Hepatocyte (in vitro differentiated cells): ENCODE data around the gene CYTH2. TPM values are rescaled to one million over a fixed set of nuclear protein-coding genes. Genes with fewer than 3 reads are reported as not detected.

Source experiments
- DNase-seq: peaks from one replicate; pipeline ENCODE4 v3.0.0-alpha.2; 2016; ENCODE audit warnings: low spot score
- H2AFZ ChIP-seq: fragments of 200-600 bp; sonication (generic); 2 replicates; pipeline ENCODE4 v1.6.0; 2016; ENCODE audit warnings: antibody characterized with exemption, mild to moderate bottlenecking
- H3K27ac ChIP-seq: fragments of 200-600 bp; sonication (generic); 2 replicates; pipeline ENCODE4 v1.5.1; 2016; ENCODE audit warnings: mild to moderate bottlenecking
- H3K27me3 ChIP-seq: fragments of 200-600 bp; sonication (generic); 2 replicates; pipeline ENCODE4 v1.6.1; 2016
- H3K36me3 ChIP-seq: fragments of 200-600 bp; sonication (generic); replicated peaks from 2 replicates; pipeline ENCODE4 v1.5.1; 2016; ENCODE audit warnings: low read depth; ENCODE audit not compliant: insufficient read depth
- H3K4me1 ChIP-seq: fragments of 200-600 bp; sonication (generic); 2 replicates; pipeline ENCODE4 v1.5.1; 2016; ENCODE audit warnings: mild to moderate bottlenecking, moderate library complexity; ENCODE audit not compliant: insufficient read depth
- H3K4me2 ChIP-seq: fragments of 200-600 bp; sonication (generic); 2 replicates; pipeline ENCODE4 v1.6.0; 2016
- H3K4me3 ChIP-seq: fragments of 200-600 bp; sonication (generic); 2 replicates; pipeline ENCODE4 v1.5.1; 2016; ENCODE audit warnings: mild to moderate bottlenecking
- H3K79me2 ChIP-seq: fragments of 200-600 bp; sonication (generic); 2 replicates; pipeline ENCODE4 v1.6.0; 2017; ENCODE audit warnings: mild to moderate bottlenecking
- H3K9me2 ChIP-seq: fragments of 200-600 bp; sonication (generic); replicated peaks from 2 replicates; pipeline ENCODE4 v1.6.0; 2017; ENCODE audit warnings: mild to moderate bottlenecking; ENCODE audit not compliant: insufficient read depth
- H3K9me3 ChIP-seq: fragments of 200-600 bp; sonication (generic); 2 replicates; pipeline ENCODE4 v1.5.1; 2016; ENCODE audit warnings: low read depth, mild to moderate bottlenecking
- H4K20me1 ChIP-seq: fragments of 200-600 bp; sonication (generic); 2 replicates; pipeline ENCODE4 v1.6.0; 2016; ENCODE audit warnings: mild to moderate bottlenecking; ENCODE audit not compliant: insufficient read depth, poor library complexity, severe bottlenecking
- CTCF ChIP-seq: fragments of 200-600 bp; sonication (generic); IDR thresholded peaks from 2 replicates; pipeline ENCODE4 v1.5.1; 2016; ENCODE audit warnings: antibody characterized with exemption, mild to moderate bottlenecking; ENCODE audit not compliant: poor library complexity
- EZH2 ChIP-seq: fragments of 200-600 bp; sonication (generic); IDR thresholded peaks from 2 replicates; pipeline ENCODE4 v1.6.1; 2016; ENCODE audit warnings: antibody characterized with exemption, mild to moderate bottlenecking, borderline replicate concordance
- EZH2phosphoT487 ChIP-seq: fragments of 200-600 bp; sonication (generic); IDR thresholded peaks from one replicate; pipeline ENCODE4 v1.6.1; 2018; ENCODE audit warnings: antibody characterized with exemption, mild to moderate bottlenecking, low read depth, moderate library complexity; ENCODE audit not compliant: unreplicated experiment, severe bottlenecking
- WGBS: methylation state at CpG from one replicate; pipeline ENCODE4 v1.1.6; 2016; ENCODE audit warnings: low lambda C conversion rate; ENCODE audit errors: missing lambda C conversion rate; 5-methylcytosine and 5-hydroxymethylcytosine counted together
- polyA plus RNA-seq: library from polyadenylated mRNA; unstranded; fragments of >200 nt; fragmentation: Nextera tagmentation; extraction: Ambion mirVana; gene quantifications from 2 replicates; pipeline ENCODE4 v1.2.1, GENCODE V29; 2016
- total RNA-seq: library from RNA; depleted of rRNA; stranded (reverse); fragments of >200 nt; gene quantifications from 2 replicates; pipeline ENCODE4 v1.2.3, GENCODE V29; 2014

Gene CYTH2
- total and polyA plus RNA-seq, 2 experiments from 2014 or later = 63.1 to 80.1 TPM

- Histone ChIP-seq H3K27ac (no peak overlapping the region), H3K79me2 (peaks cover 7% of the 10 kb centered on the region), H4K20me1 (no peaks in the 10 kb centered on the region), H3K4me1 (peaks cover 14% of the 10 kb centered on the region), H2AFZ (no peak overlapping the region), H3K27me3 (no peaks in the 10 kb centered on the region), H3K9me2 (no peaks in the 10 kb centered on the region), H3K4me2 (peak overlapping the region; percentile 65), H3K36me3 (no peaks in the 10 kb centered on the region), H3K4me3 (no peak overlapping the region), H3K9me3 (no peaks in the 10 kb centered on the region)
- TF ChIP-seq EZH2 (no peak), CTCF (no peak), EZH2phosphoT487 (no peak)
- DNase-seq = no peak
- WGBS = 31% methylated on average over 10 of the region's 10 CpGs
Measured at GRCh38 chr19:48491793-48492123, 22.6 kb downstream of the CYTH2 start.

GRCh38 chr19:48492925-48493717 lies 24.0 kb downstream of the CYTH2 start:
- Histone ChIP-seq H3K9me3 (no peaks in the 10 kb centered on the region), H3K27me3 (no peaks in the 10 kb centered on the region), H3K4me3 (peak overlapping the region; percentile 31), H3K27ac (peak overlapping the region; percentile 68), H3K4me2 (peak overlapping the region; percentile 71), H3K4me1 (peaks cover 9% of the 10 kb centered on the region), H3K79me2 (peaks cover 7% of the 10 kb centered on the region), H3K36me3 (no peaks in the 10 kb centered on the region), H4K20me1 (no peaks in the 10 kb centered on the region), H2AFZ (peak overlapping the region; percentile 46), H3K9me2 (no peaks in the 10 kb centered on the region)
- TF ChIP-seq EZH2 (no peak), EZH2phosphoT487 (no peak), CTCF (no peak)
- peak; percentile 96 for DNase-seq
- WGBS = 3% methylated on average over 14 of the region's 47 CpGs

- H3K27ac ChIP-seq = peak overlapping the region; percentile 68
- no peaks in the 10 kb centered on the region for H4K20me1 ChIP-seq
- WGBS = 16% methylated on average over 22 of the region's 70 CpGs
- H3K4me2 ChIP-seq = peak overlapping the region; percentile 94
- H3K9me3 ChIP-seq = no peaks in the 10 kb centered on the region
- no peaks in the 10 kb centered on the region for H3K36me3 ChIP-seq
- H3K9me2 ChIP-seq = no peaks in the 10 kb centered on the region
- TF ChIP-seq CTCF (no peak), EZH2 (no peak), EZH2phosphoT487 (no peak)
- H3K79me2 ChIP-seq = peaks cover 7% of the 10 kb centered on the region
- peak overlapping the region; percentile 37 for H3K4me3 ChIP-seq
- peaks cover 7% of the 10 kb centered on the region for H3K4me1 ChIP-seq
- no peak for DNase-seq
- no peaks in the 10 kb centered on the region for H3K27me3 ChIP-seq
- peak overlapping the region; percentile 46 for H2AFZ ChIP-seq
Measured at GRCh38 chr19:48493718-48494401, 24.7 kb downstream of the CYTH2 start.
